ENCODE results near the gene DCDC1.

GRCh38 chr11:31264834-31265233 is 104.7 kb downstream of the DCDC1 start:
- TF ChIP-seq CTCF (IDR thresholded peaks at IDR 0.05) (no peak), POLR2A (IDR thresholded peaks at IDR 0.05) (no peak)

Measured in lower leg skin (tissue), 3 donors.